ENCODE results near the gene KIF21B. TPM values are rescaled to one million over a fixed set of nuclear protein-coding genes. Genes with fewer than 3 reads are reported as not detected.

KIF21B gene
- total and polyA plus RNA-seq, 2 of the 8 experiments (the other 6 are each of a cell fraction or from before 2014, with no cell fraction given): 10.8 to 26.5 TPM

DNA sequence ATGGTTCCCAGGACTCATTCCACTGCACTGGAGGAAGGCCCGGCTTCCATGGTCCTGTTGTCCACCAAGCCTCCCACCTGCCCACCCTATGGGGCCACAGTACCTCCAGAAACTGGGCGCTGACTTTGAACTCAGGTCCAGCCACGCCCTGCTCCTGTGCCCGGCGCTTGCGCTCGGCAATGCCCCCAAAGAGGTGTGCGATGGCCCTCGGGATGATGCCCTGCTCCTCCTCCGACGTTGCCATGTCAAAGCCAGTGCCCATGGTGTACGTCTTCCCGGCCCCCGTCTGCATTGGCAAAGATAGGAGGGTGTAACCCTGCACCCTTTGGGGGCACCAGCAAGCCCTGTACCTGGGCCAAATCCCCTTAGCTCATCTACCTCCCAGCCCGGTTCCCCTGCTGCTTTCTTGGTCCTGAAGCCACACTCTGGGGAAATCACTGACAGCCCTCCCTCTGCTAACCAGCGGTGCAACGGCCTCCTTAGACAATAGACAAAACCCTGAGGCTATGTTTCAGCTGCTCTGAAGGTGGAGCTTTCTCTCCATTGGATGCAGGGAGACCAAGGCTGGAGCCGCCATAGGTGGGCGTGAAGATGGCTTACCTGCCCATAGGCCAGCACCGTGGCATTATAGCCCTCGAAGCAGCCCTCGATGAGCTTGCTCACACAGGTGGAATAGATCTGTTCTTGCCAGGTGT, 14.7 kb downstream of the KIF21B start:
- peaks cover 6 to 11% of the 10 kb centered on the region in 2 experiments for H4K20me1 ChIP-seq (replicated peaks in 1 of 2; ENCODE audit: control insufficient read depth in 1 of 2, insufficient read depth in 2 of 2, low read length in 2 of 2)
- ChIA-PET POLR2A (ENCODE audit: partially characterized antibody) (interaction anchor here (0.8 to 2.2 kb wide), 6 partner anchors 12 to 116 kb away, joined by 3 to 5 read pairs (median 3); no protein-coding TSS in a partner anchor), CTCF (ENCODE audit: partially characterized antibody) (interaction anchor here (0.8 to 23.5 kb wide), 11 partner anchors 12 to 110 kb away, joined by 3 to 532 read pairs (median 5); no protein-coding TSS in a partner anchor)
- TF ChIP-seq RXRA (IDR thresholded peaks at IDR 0.05; ENCODE audit: insufficient read depth, low read depth, low read length) (no peak), EGR1 (IDR thresholded peaks at IDR 0.05; ENCODE audit: borderline replicate concordance, low read depth, low read length) (no peak), SP1 (IDR thresholded peaks at IDR 0.05; ENCODE audit: low read depth, low read length) (no peak), BRCA1 (IDR thresholded peaks at IDR 0.05; ENCODE audit: low read depth, low read length) (no peak), TCF12 (IDR thresholded peaks at IDR 0.05; ENCODE audit: low read depth, low read length) (no peak), CHD2 (IDR thresholded peaks at IDR 0.05; ENCODE audit: low read length) (no peak), BCL11A (IDR thresholded peaks at IDR 0.05; ENCODE audit: low read depth in 2 of 2, low read length in 2 of 2) (no peak), HDAC2 (IDR thresholded peaks at IDR 0.05; ENCODE audit: borderline replicate concordance in 1 of 2, low read depth in 2 of 2, low read length in 2 of 2) (no peak), POLR2A (IDR thresholded peaks at IDR 0.05; ENCODE audit: control extremely low read depth in 1 of 2, low read depth in 2 of 2, low read length in 2 of 2) (no peak), TBP (IDR thresholded peaks at IDR 0.05; ENCODE audit: low read depth, low read length) (no peak)
- TF ChIP-seq, protein P1, sequence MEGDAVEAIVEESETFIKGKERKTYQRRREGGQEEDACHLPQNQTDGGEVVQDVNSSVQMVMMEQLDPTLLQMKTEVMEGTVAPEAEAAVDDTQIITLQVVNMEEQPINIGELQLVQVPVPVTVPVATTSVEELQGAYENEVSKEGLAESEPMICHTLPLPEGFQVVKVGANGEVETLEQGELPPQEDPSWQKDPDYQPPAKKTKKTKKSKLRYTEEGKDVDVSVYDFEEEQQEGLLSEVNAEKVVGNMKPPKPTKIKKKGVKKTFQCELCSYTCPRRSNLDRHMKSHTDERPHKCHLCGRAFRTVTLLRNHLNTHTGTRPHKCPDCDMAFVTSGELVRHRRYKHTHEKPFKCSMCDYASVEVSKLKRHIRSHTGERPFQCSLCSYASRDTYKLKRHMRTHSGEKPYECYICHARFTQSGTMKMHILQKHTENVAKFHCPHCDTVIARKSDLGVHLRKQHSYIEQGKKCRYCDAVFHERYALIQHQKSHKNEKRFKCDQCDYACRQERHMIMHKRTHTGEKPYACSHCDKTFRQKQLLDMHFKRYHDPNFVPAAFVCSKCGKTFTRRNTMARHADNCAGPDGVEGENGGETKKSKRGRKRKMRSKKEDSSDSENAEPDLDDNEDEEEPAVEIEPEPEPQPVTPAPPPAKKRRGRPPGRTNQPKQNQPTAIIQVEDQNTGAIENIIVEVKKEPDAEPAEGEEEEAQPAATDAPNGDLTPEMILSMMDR (IDR thresholded peaks at IDR 0.05; ENCODE audit: control extremely low read depth in 1 of 3, insufficient read depth in 1 of 3, low read depth in 1 of 3, low read length in 3 of 3): no peak

More for the DNA sequence above, 14.7 kb downstream of the KIF21B start:
- H3K56ac ChIP-seq (replicated peaks; ENCODE audit: insufficient read length, low read depth, low read length): no peak overlapping the region
- no peak overlapping the region for H2BK12ac ChIP-seq (ENCODE audit: low read depth, low read length)
- peaks cover 0 to 6% (median 1%) of the 10 kb centered on the region in 4 experiments; a peak in 4 of 8 replicates for H3K36me3 ChIP-seq (ENCODE audit: control insufficient read depth in 2 of 4, insufficient read depth in 4 of 4, low read length in 3 of 4)
- no peak overlapping the region for H4K8ac ChIP-seq (ENCODE audit: extremely low read depth, insufficient read depth, low read length)
- no peak overlapping the region for H3K4ac ChIP-seq (replicated peaks; ENCODE audit: insufficient read length, low read depth, low read length)
- no peak overlapping the region for H3K23ac ChIP-seq (ENCODE audit: insufficient read length)
- peaks cover 10% of the 10 kb centered on the region; the same call in 1 of the 2 replicates for H3K23me2 ChIP-seq (ENCODE audit: low read depth, low read length)
- no peak overlapping the region for H3K27ac ChIP-seq (ENCODE audit: low read depth, low read length)
- H4K91ac ChIP-seq (replicated peaks; ENCODE audit: insufficient read length, low read length): no peak overlapping the region
- no peak overlapping the region for H3K18ac ChIP-seq (ENCODE audit: extremely low read depth, low read length)
- H3K79me2 ChIP-seq (ENCODE audit: control insufficient read depth in 1 of 2, insufficient read depth in 2 of 2, low read length in 2 of 2): peaks cover 0 to 6% of the 10 kb centered on the region in 2 experiments; a peak in 1 of 4 replicates
- no peak overlapping the region for H2BK20ac ChIP-seq (ENCODE audit: low read length)
- DNase-seq (ENCODE audit: low read depth in 1 of 2, low spot score in 2 of 2): no peak
- H2BK5ac ChIP-seq (ENCODE audit: low read depth, low read length): no peak overlapping the region
- H4K5ac ChIP-seq (ENCODE audit: insufficient read length, low read depth, low read length): no peak overlapping the region
- no peak overlapping the region for H2BK15ac ChIP-seq (ENCODE audit: low read length)
- H3K27me3 ChIP-seq (replicated peaks in 1 of 4; ENCODE audit: control insufficient read depth in 3 of 4, extremely low read depth in 1 of 4, insufficient read depth in 3 of 4, low read length in 3 of 4): no peaks in the 10 kb centered on the region
- no peak for FAIRE-seq
- no peak overlapping the region for H3K9ac ChIP-seq (replicated peaks in 1 of 4; ENCODE audit: extremely low read depth in 1 of 4, low read depth in 3 of 4, low read length in 3 of 4)
- no peaks in the 10 kb centered on the region for H3K9me3 ChIP-seq (ENCODE audit: insufficient read depth in 2 of 2, low read depth in 1 of 2, low read length in 1 of 2)
- peaks cover 0 to 9% (median 6%) of the 10 kb centered on the region in 4 experiments; a peak in 5 of 7 replicates for H3K4me1 ChIP-seq (replicated peaks in 1 of 4; ENCODE audit: control insufficient read depth in 3 of 4, insufficient read depth in 4 of 4, low read length in 3 of 4)
- H3K14ac ChIP-seq (ENCODE audit: insufficient read length): no peak overlapping the region
- no peak overlapping the region for H3K4me3 ChIP-seq (ENCODE audit: extremely low read depth in 1 of 4, insufficient read depth in 2 of 4, low read depth in 3 of 4, low read length in 4 of 4)
- no peak overlapping the region for H3K4me2 ChIP-seq (ENCODE audit: insufficient read depth in 1 of 2, low read depth in 2 of 2, low read length in 2 of 2)
- WGBS, 2 experiments (ENCODE audit: extremely low coverage in 1 of 2, insufficient coverage in 1 of 2, insufficient read length in 1 of 2, insufficient replicate concordance in 2 of 2, low coverage in 1 of 2, low lambda C conversion rate in 2 of 2, missing lambda C conversion rate in 1 of 2): 82% methylated on average over 22 of the region's 22 CpGs; no CpG with 5 or more reads in 1 of the 2 experiments
- peaks cover 10% of the 10 kb centered on the region for H3K79me1 ChIP-seq (ENCODE audit: low read depth, low read length)
- H2AK5ac ChIP-seq (ENCODE audit: low read depth, low read length): no peak overlapping the region
- H2BK120ac ChIP-seq (replicated peaks; ENCODE audit: low read depth, low read length): no peak overlapping the region
- H2AFZ ChIP-seq (ENCODE audit: low read length): no peak overlapping the region
